Stimulated activated CD4-positive, alpha-beta T cell treated with anti-CD3 and anti-CD28 coated beads, Interleukin-12 subunit alpha, Interleukin-12 subunit beta, amount 100 ng/mL, for 48 hours (primary cell): ENCODE data around the gene NASP.
A peak's percentile ranks its signal among the peaks of the same experiment; 100 is the strongest.

Source experiments
- DNase-seq, 3 donors: peaks; one replicate each; pipeline ENCODE4 v3.0.0-alpha.2; 2020; ENCODE audit warnings: low read depth in 2 of 3, low spot score in 1 of 3

Gene NASP, protein sequence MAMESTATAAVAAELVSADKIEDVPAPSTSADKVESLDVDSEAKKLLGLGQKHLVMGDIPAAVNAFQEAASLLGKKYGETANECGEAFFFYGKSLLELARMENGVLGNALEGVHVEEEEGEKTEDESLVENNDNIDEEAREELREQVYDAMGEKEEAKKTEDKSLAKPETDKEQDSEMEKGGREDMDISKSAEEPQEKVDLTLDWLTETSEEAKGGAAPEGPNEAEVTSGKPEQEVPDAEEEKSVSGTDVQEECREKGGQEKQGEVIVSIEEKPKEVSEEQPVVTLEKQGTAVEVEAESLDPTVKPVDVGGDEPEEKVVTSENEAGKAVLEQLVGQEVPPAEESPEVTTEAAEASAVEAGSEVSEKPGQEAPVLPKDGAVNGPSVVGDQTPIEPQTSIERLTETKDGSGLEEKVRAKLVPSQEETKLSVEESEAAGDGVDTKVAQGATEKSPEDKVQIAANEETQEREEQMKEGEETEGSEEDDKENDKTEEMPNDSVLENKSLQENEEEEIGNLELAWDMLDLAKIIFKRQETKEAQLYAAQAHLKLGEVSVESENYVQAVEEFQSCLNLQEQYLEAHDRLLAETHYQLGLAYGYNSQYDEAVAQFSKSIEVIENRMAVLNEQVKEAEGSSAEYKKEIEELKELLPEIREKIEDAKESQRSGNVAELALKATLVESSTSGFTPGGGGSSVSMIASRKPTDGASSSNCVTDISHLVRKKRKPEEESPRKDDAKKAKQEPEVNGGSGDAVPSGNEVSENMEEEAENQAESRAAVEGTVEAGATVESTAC

DNA sequence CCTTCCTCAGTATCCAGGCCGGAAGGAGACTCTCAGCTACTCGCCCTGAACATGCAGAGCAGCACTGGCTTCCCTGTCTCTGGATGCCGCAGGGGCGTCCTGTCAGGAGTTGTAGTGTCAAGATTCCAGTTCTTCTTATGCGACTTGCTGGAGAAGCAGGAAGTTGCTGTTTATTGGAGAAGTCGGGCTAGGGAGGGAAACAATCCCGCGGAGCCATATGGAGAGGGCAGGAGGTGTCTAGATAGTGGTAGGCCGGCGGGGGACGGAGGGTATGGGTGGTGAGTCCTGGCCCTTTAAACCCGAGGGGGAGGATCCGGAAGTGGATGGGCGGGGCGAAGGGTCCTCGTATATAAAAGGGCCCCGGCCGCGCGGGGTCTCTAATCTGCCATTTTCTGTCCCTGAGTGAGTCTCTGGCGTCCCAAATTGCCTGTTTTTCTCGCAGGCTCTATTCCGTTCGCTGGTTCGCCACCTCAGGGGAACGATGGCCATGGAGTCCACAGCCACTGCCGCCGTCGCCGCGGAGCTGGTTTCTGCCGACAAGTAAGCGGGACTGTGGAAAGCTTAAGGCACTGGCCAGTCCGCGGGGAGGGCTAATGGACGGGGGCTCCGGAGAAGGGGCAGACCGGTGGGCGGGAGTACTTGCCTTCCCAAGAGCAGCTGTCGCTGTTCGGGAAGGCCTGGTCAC is at the start of gene NASP:
TSS of gene NASP (plus strand) at position 376 of the 685 bp plus-strand sequence. CDS start at position 482, 106 bp downstream.
- peak; percentile 83 to 98 (median 91) for DNase-seq

DNA sequence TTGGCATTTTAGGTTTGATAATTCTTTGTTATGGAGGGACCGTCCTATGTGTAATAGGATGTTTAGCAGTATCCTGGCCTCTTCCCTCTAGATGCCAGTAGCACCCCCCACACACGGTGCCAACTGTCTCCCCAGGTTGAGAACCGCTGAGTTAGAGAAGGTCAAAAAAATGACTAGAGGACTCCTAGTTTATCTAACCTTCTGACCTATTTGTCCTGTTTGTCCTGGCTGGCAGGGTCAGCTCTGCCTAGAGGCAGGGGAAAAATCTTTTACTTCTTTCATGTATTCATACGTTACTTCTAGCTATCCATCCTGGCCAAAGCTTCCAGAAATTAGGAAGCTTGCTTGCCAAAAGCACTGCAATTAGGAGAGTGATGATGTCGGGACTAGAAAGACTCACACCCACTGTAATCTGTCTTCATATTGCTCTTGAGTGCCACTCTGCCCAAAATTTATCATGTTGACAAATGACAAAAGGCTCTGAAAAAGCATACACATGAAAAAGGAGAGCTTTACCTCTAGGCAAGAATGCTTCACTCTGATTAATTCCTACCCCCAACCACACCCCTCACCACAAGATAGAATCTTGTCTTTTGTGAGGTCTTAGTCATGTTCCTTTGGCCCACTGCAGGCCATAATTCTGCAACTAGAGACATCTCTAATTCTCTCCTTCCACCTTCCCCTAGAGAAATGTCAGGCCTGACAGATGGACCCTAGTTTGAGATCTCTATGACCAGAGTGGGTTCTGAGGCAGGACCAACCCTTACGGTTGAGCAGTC is 47.7 kb upstream of the NASP start:
- no peak for DNase-seq

DNA sequence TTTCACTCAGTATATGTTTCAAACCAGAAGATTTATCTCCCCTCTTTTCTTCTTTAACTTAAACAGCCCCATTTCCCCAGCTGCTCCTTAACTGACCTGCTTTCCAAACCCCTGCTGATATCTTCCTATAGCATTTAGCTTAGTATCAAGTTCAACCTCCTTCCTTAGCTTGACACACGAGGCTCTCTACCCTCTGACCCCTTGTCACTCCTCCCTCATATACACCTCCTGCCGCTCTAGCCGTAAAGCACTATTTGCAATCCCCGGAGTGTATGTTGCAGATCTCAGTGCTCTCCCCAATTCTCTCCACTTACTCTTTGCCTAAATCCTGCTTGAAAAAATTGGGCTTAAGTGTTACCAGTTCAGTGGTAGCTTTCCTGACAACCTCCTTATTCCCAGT is 47.0 kb upstream of the NASP start:
- no peak for DNase-seq

DNA sequence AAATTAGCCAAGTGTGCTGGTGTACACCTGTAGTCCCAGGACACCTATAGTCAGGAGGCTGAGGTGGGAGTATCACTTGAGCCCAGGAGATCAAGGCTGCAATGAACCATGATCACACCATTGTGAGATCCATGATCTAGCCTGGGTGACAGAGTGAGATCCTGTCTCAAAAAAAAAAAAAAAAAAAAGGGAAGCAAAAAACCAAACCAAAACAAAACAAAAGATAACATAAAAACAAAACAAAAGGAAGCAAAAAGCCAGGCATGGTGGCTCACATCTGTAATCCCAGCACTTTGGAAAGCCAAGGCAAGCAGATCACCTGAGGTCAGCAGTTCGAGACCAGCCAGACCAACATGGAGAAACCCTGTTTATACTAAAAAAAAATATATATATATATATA is 42.6 kb upstream of the NASP start:
- DNase-seq: no peak

DNA sequence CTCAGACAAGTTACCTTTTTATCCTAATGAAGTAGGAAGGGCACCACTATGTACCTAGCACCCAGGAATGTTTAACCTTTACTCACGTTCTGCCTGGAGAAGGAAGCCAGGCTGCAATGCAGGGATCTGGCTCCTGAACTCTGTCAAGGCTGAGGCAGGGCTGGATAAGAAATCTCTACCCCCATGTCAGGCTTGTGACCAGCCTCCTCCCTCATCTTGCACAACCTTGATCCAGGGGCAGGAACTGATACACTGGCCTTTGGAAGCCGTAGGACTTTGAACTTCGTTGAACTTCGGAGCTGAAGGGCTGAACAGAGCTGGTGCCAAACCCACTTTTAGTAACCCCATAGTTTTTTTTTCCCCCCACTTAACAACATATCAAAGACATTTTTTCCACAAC is 41.2 kb upstream of the NASP start:
- DNase-seq: no peak

DNA sequence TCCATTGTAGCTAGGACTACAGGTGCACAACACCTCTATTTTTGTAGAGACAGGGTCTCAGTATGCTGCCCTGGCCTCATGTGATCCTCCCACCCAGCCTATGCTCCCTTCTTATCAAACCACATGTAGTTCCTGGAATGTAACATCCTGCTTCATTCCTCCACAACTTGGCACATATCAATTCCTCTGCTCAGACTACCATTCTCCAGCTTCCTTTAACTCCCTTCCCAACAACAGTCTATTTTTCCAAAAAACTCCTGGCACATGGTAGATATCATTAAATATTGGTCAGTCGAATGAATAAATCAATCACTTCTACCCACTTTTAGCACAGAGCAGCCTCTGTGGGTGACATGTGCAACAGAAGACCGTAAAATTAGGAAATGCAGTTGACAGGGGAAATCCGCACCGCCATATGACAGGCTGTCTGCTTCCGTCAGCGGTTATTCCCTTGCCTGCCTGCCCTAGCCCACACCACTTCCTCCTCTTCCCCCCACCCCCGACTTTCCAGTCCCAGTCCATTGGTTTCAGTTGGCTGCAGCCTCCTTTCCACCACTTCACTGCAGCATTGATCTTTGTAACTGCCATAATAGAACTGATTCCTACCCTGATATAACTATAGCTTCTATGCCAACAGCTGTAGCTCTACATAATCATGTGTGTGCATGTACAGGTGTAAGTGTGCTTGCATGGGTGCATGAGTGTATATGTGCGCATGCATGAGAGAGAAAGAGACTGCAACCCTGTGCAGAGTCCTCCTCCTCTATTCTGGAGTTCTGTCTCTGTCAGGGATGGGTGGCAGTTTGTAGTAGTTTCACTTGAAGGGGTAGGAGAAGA is 40.0 kb upstream of the NASP start:
- peak; percentile 54 to 68 (median 61) for DNase-seq

DNA sequence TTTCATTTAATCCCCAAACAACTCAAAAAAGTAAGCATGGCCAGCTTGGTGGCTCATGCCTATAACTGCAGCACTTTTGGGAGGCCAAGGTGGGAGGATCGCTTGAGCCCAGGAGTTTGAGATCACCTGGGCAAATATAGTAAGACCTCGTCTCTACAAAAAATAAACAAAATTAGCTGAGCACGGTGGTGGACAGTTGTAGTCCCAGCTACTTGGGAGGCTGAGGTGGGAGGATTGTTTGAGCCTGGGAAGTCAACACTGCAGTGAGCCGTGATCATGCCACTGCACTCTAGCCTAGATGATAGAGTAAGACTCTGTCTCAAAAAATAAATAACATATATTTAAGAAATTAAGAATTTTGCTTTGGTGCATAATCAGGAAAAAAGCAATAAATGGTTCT is 39.3 kb upstream of the NASP start:
- no peak for DNase-seq

DNA sequence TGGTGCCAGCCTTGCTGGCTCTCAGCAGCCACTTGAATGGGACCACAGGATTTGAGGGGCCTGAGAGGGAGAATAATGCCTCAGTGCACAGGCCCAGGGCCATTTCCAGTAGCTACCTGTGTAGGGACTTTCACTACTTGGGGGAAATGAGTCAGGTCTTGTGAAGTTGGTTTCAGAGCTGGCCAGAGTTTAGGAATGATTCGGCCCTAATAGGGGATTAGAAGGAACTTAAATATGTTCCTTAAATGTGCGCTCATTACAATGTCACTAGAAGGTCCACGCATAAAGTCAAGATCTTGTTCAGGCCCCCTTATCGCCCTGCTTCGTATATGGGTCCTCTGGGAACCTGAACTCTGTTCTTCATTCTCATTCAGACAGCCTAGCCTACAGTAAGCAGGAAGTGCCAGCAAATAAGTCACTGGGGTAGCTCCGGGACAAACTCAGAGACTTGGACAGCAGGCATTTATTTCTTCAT is 38.8 kb upstream of the NASP start:
- DNase-seq: no peak

DNA sequence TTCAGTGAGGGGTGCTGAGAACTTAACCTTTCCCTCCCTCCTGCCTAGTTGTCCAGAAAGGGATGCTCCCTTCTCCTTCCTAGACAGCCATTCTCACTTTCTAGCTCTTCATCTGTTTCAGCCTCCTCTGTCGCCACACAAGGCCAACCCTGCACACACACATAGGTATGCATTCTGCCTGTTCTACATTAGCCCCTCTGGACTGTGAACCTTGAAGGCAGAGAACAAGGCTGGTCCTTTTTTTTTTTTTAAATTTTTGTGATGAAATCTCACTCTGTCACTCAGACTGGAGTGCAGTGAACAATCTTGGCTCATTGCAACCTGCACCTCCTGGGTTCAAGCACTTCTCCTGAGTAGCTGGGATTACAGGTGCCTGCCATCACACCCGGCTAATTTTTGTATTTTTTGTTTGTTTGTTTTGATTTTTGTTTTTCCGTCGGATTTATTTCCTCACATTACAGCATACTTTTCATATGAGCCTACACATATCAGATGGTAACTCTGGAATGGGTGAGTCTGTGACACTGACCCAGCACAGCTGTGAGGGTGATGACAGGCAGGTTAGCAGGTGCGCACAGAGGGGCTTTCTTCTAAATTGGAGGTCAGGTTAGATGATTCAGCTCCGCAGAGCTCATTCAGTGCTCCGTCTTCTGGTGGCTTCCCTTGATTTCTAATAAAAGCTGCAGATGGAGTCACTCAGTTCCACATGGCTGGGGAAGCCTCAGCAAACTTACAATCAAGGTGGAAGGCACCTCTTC is 38.1 kb upstream of the NASP start:
- no peak for DNase-seq

DNA sequence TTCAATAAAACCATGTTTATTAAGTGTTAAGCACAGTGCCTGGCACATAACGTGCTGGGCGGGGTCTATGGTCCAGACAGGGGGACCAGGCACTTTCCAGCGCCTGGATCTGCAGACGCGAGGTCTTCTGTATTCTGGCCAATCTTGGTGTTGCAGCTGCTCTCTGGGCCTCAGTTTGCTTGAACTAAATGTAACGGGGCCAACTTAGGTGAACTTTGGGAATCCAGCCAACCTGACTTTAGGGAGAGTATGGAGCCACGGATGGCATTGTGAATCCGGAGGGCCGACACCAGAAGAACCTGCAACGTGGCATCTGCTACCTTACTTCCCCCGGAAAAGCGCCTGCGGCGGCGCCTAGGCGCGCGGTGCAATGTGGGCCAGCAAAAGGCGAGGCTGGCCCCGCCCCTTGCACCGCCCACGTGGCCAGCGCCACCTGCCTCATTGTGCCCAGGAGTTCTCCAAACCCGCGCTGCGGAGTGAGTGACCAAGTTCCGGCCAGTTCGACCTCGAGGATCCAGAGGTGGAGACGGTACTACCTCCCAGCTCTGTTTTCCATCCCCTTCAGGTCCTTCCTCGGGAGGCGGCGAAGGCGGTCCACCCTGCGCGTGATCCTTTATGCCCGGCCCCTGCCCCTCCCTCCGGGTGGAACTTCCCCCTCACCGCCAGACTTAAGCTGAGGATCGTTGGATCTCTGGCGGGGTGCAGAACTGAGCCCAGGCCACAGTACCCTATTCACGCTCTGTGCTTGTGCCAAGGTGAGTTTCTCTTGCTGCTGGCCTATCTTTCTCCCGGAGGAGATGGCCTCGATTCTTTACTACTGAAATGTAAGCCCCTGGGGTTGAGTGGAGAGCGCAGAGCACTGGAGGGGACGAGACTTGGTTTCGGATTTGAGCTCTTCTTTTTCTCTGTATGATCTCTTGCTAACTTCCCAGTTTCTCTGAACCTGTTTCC is 33.2 kb upstream of the NASP start, which contains the start of gene AKR1A1:
TSS of gene AKR1A1 (plus strand) at position 426 of the 951 bp plus-strand sequence. CDS start 10,969 bp downstream, outside the sequence.
- peak; percentile 76 to 87 (median 76) for DNase-seq

DNA sequence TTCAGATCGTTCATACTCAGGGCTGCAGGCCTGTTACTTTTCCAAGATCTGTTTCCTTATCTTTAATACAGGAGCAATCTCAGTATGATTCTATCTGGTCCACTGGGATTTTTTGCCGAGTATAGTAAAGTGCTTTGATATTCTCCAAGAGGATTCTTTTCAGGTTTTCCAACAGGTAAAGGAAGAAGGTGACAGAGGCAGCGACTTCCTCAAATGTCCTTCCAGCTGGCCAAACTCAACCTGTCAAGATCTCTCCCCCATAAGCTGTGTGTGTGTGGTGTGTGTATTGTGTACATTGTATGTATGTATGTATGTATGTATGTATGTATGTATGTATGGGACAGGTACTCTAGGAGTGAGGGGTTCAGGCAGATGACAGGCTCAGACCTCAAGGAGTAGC is 32.2 kb upstream of the NASP start:
- DNase-seq: no peak

DNA sequence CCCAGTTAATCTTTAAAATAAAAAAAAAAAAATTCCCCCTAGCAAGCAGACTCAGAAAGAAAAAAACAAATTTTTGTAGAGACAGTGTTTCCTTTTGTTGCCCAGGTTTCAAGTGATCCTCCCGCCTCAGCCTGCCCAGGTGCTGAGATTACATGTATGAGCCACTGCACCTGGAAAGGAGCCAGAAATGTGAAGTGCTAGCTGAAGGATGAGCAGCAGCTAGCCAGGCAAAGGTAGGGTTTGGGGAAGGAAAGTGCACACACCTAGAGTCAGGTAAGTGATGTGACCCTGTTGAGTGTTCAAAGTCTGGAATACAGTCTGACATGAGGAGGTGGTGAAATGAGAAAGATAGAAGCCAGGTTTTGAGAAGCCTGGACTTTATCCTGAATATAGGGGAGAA is 31.5 kb upstream of the NASP start:
- DNase-seq: no peak

DNA sequence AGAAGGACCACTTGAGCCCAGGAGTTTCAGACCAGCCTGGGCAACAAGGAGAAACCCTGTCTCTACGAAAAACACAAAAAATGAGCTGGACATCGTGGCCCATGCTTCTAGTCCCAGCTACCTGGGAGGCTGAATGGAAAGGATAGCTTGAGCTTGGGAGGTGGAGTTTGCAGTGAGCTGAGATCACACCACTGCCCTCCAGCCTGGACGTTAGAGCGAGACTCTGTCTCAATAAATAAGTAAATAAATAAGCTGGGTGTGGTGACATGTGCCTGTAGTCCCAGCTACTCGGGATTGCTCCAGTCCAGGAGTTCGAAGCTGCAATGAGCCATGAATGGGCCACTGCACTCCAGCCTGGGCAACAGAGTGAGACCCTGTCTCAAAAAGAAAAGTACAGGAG is 29.6 kb upstream of the NASP start:
- DNase-seq: no peak

DNA sequence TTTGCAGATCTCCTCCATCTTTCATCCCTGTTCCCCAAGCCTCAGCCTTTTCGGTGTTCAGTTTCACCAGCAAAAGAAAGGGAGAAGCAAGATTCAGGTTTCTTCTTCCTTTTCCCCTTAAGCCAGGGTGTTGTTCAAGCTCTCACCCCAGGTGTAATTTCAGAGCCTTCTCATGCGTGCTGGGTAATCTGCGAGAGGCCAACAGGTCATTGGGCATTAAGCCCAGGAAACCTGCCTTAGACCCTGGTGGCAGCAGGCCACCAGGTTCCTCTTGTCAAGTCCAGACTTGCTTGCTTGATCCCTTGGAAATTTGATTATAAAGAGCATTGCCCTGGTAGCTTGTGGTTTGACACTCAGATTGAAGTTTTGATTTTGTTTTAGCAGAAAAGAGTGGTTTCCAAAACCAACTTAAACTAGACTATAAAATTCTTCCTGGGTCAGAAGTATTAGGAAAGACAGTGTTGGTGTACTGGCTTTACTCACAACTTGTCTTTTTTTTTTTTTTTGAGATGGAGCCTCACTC is 26.4 kb upstream of the NASP start:
- DNase-seq: no peak

DNA sequence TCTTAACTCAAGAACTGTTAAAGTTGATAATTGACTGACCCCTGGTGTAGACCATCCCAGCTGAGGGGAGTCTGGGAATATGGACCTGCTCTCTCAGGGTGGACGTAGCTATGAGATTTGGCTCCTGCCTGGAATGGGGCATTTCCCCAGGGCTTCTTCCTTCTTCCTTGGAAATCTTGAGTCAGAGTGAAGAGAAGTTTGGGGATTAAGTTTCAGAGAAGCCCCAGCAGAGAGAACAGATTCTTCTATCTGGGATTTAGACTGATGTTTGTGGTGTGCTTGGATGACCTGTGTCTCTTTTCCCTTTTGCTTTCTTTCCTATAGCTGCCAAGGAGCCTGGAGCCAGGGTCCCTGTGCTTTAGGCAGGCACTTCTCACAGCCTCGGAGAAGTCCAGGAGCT is 20.0 kb upstream of the NASP start:
- DNase-seq: no peak

DNA sequence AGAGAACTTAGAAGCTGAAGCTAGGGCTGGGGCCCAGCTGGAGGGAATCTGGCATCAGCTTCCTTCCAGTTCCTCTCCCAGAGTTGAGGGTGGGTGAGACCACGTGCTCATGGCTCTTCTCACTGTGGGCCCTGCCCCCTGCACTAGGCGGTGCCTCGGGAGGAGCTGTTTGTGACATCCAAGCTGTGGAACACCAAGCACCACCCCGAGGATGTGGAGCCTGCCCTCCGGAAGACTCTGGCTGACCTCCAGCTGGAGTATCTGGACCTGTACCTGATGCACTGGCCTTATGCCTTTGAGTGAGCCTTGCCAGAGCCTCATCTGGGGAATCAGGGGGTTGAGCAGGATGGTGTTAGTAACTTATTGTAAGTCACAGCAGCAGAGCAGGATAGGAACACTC is 17.1 kb upstream of the NASP start:
- DNase-seq: no peak

DNA sequence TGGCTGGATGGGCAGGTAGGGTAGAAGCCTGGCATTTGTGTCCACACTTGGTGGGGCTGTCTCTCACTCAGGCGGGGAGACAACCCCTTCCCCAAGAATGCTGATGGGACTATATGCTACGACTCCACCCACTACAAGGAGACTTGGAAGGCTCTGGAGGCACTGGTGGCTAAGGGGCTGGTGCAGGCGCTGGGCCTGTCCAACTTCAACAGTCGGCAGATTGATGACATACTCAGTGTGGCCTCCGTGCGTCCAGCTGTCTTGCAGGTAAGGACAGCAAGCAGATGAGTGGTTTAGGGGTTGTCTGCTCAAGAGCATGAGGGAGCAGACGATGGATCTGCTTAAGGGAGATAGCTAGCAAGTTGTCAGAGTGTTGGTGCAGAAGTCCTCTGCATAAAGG is 15.9 kb upstream of the NASP start:
- DNase-seq: no peak

DNA sequence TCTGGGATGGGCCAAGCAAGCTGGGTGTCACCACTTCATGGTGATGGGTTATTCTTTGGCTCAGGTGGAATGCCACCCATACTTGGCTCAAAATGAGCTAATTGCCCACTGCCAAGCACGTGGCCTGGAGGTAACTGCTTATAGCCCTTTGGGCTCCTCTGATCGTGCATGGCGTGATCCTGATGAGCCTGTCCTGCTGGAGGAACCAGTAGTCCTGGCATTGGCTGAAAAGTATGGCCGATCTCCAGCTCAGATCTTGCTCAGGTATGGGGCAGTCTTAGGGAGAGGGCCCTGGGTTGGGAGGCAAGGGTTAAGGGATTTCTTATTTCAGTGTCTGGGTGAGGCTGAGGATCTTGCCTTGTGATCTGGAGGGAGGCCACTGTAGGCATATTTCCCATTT is 15.4 kb upstream of the NASP start:
- no peak for DNase-seq
